ENCODE data around the gene SNCG. TPM values are rescaled to one million over a fixed set of nuclear protein-coding genes. Genes with fewer than 3 reads are reported as not detected.

The SNCG gene
- polyA plus RNA-seq, 4 donors, result 4.8 to 39.2 (median 20.8) TPM

GRCh38 chr10:86959737-86960002 lies 1.3 kb downstream of the SNCG start:
- no peak for DNase-seq (ENCODE audit: low read depth in 4 of 4, low spot score in 3 of 4)

GRCh38 chr10:86960003-86960862 lies 1.8 kb downstream of the SNCG start:
- DNase-seq (ENCODE audit: low read depth in 4 of 4, low spot score in 3 of 4), result no peak

- DNase-seq (ENCODE audit: low read depth in 4 of 4, low spot score in 3 of 4), result no peak
Measured at GRCh38 chr10:86960863-86961434, 2.5 kb downstream of the SNCG start.

GRCh38 chr10:86961481-86962091 lies 3.2 kb downstream of the SNCG start:
- DNase-seq (ENCODE audit: low read depth in 4 of 4, low spot score in 3 of 4), result no peak

- no peak for DNase-seq (ENCODE audit: low read depth in 4 of 4, low spot score in 3 of 4)
Measured at GRCh38 chr10:86962136-86962980, 4.0 kb downstream of the SNCG start.

- no peak for DNase-seq (ENCODE audit: low read depth in 4 of 4, low spot score in 3 of 4)
Measured at GRCh38 chr10:86962981-86963310, 4.5 kb downstream of the SNCG start.

GRCh38 chr10:86963341-86963919 lies 5.0 kb downstream of the SNCG start:
- DNase-seq (ENCODE audit: low read depth in 4 of 4, low spot score in 3 of 4), result no peak

- DNase-seq (ENCODE audit: low read depth in 4 of 4, low spot score in 3 of 4), result no peak
Measured at GRCh38 chr10:86964061-86964846, 5.9 kb downstream of the SNCG start.

- no peak for DNase-seq (ENCODE audit: low read depth in 4 of 4, low spot score in 3 of 4)
Measured at GRCh38 chr10:86964847-86965190, 6.4 kb downstream of the SNCG start.

DNA sequence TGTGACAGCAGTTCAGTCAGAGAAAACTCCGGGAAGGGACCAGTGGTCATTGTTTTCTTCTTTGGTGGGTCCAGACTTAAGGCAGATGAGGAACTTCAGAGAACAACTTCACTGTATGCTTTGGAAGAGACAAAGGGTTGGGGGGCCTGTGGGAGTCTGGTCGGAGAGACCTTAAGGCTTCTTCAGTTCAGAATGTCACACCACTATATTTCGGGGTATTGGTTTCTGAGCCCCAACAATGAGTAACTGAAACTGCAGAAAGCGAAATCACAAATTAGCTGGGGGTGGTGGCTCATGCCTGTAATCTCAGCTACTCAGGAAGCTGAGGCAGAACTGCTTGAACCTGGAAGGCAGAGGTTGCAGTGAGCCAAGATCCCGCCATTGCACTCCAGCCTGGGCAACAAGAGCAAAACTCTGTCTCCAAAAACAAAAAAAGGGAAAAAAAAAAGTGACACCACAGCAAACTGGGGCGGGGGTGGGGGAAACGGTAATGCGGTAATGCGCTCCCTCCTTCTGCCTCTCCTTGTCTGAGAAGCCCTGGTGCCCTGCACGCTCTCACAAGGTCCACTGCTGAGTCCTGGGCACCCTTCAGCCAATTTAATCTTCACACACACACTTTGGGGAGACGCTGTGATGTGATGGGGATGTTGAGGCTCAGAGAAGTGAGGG lies 7.7 kb downstream of the SNCG start:
- DNase-seq (ENCODE audit: low read depth in 4 of 4, low spot score in 3 of 4), result no peak

GRCh38 chr10:86967481-86967941 lies 9.1 kb downstream of the SNCG start:
- no peak for DNase-seq (ENCODE audit: low read depth in 4 of 4, low spot score in 3 of 4)

DNA sequence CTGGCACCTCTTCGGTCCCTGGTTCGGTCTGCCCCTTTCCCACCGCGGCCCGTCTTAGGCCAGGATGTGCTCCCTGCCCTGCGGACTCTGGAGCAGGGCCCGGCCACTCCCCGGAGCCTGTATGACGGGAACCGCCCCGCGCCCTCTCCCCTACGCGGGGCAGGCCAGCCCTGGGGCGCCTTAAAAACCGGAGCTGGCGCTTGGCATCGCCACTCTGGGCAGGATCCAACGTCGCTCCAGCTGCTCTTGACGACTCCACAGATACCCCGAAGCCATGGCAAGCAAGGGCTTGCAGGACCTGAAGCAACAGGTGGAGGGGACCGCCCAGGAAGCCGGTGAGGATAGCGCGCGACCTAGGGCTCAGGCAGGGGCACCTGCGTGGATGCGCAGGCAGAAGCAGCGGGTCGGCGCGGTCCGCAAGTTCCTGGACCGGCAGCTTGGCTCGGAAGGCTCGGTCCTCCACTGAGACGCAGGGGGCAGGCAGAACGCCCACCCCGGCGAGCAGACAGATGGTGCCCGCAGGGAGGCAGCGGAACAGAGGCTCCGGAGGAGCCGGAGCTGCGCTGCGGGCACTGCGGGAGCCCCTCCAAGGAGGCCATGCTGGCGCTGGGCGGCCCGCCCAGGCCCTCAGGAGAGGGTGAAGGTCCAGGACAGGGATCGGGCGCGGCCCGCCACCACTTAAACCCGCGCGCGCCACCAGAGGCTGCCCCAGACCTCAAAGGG lies 10.0 kb downstream of the SNCG start, which contains the start of gene ADIRF:
TSS of gene ADIRF (plus strand) at position 212 of the 723 bp plus-strand sequence. CDS start at position 275, 63 bp downstream.
- no peak for DNase-seq (ENCODE audit: low read depth in 4 of 4, low spot score in 3 of 4)

- no peak for DNase-seq (ENCODE audit: low read depth in 4 of 4, low spot score in 3 of 4)
Measured at GRCh38 chr10:86968994-86969355, 10.6 kb downstream of the SNCG start.

GRCh38 chr10:86969421-86970041 lies 11.1 kb downstream of the SNCG start:
- no peak for DNase-seq (ENCODE audit: low read depth in 4 of 4, low spot score in 3 of 4)

- DNase-seq (ENCODE audit: low read depth in 4 of 4, low spot score in 3 of 4), result no peak
Measured at GRCh38 chr10:86970162-86970981, 12.0 kb downstream of the SNCG start.

GRCh38 chr10:86970982-86971231 lies 12.5 kb downstream of the SNCG start:
- DNase-seq (ENCODE audit: low read depth in 4 of 4, low spot score in 3 of 4), result no peak

DNA sequence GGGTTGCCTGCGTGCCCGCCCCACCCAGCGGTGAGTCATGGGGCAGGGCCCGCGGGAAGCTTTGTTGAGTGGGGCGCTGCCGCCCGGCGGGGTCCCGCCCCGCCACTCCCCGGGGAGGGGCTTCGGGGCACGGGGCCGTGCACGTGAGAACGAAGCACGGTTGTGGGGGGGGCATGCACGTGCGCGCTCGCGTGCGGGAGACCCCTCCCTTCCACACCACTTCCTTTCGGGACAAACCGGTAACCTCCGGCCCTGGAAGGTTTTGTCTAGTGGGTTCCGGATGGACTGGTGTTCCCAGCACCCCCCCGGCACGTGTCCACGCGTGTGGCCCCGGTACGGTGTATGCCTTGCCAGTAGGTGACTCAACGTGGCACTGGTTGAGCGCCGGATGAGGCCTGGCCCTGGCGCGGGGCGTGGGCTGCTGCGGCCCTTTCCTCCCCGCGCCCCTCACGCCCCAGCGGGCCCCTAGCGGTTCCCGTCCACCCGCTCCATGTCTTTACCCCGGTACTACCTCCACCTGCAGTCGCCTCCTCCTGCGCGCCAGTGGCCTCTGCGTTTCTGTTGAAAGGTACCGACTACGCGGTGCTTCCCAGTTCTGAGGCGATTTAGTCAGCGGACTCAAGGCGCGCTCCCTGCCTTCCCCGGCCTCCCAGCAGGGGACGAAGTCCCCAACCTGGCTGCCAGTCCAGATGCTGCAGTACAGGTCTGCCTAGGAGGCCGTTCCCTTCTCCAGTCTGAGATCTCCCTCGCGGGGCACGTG lies 13.0 kb downstream of the SNCG start:
- DNase-seq (ENCODE audit: low read depth in 4 of 4, low spot score in 3 of 4), result peak in 1 of 4 donors; percentile 65

Measured in left renal pelvis (tissue), 4 donors.